ENCODE measurements around the gene ICA1.

GRCh38 chr7:8246020-8246419, 15.9 kb downstream of the ICA1 start:
- TF ChIP-seq, protein P1, sequence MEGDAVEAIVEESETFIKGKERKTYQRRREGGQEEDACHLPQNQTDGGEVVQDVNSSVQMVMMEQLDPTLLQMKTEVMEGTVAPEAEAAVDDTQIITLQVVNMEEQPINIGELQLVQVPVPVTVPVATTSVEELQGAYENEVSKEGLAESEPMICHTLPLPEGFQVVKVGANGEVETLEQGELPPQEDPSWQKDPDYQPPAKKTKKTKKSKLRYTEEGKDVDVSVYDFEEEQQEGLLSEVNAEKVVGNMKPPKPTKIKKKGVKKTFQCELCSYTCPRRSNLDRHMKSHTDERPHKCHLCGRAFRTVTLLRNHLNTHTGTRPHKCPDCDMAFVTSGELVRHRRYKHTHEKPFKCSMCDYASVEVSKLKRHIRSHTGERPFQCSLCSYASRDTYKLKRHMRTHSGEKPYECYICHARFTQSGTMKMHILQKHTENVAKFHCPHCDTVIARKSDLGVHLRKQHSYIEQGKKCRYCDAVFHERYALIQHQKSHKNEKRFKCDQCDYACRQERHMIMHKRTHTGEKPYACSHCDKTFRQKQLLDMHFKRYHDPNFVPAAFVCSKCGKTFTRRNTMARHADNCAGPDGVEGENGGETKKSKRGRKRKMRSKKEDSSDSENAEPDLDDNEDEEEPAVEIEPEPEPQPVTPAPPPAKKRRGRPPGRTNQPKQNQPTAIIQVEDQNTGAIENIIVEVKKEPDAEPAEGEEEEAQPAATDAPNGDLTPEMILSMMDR (conservative IDR thresholded peaks at IDR 0.05; ENCODE audit: low read depth in 2 of 2): no peak
- no peak for TF ChIP-seq EZH2 (IDR thresholded peaks at IDR 0.05; ENCODE audit: low read depth, unreplicated experiment)
- no peak for TF ChIP-seq ZNF462 (CRISPR knock-in tag; IDR thresholded peaks at IDR 0.05)
- TF ChIP-seq EZH2phosphoT487 (IDR thresholded peaks at IDR 0.05; ENCODE audit: unreplicated experiment): no peak
